ENCODE results near the gene AGPAT1.
A peak's percentile ranks its signal among the peaks of the same experiment; 100 is the strongest.

AGPAT1 gene

DNA sequence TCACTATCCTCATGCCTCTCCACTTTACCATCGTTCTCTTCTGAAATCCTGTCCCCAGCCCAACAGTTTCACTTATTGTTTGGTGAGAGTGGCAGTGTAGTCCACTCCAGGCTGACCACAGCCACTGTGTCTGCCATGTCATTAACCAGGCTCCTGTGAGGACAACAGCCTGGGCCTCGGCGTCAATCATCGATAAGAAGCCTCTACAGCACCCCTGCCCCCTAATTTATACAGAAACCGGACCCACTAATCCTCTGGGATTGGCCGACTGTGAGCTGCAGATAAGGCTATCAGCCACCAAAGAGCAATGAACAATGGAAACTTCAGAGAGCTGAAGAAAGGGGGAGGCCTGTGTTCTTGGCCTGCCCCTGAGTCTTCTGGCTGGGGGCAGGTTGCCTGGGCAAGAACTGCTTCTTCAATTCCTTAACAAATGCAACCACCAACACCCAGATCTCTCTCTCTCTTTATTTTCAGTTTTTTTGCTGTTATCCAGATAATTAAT, 8.1 kb downstream of the AGPAT1 start:
- DNase-seq: no peak

DNA sequence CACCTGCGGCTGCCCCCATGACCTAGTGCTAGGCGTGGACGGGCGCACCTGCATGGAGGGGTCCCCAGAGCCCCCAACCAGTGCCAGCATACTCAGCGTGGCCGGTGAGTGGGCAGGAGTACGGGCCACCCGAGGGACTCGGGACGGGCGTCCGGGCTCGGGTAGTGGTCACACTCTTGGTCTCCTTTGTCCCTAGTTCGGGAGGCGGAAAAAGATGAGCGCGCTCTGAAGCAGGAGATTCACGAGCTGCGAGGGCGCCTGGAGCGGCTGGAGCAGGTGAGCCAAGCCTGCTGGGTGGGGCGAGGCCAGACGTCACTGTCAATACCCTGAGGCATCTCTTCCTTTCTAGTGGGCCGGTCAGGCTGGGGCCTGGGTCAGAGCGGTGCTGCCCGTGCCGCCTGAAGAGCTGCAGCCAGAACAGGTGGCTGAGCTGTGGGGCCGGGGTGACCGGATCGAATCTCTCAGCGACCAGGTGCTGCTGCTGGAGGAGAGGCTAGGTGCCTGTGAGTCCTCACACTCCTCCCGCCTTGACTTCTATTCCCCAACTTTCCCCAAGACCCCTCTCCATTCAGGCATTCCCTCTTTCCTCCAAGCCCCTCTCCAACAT, 8.6 kb downstream of the AGPAT1 start:
- peak; percentile 70 for DNase-seq

DNA sequence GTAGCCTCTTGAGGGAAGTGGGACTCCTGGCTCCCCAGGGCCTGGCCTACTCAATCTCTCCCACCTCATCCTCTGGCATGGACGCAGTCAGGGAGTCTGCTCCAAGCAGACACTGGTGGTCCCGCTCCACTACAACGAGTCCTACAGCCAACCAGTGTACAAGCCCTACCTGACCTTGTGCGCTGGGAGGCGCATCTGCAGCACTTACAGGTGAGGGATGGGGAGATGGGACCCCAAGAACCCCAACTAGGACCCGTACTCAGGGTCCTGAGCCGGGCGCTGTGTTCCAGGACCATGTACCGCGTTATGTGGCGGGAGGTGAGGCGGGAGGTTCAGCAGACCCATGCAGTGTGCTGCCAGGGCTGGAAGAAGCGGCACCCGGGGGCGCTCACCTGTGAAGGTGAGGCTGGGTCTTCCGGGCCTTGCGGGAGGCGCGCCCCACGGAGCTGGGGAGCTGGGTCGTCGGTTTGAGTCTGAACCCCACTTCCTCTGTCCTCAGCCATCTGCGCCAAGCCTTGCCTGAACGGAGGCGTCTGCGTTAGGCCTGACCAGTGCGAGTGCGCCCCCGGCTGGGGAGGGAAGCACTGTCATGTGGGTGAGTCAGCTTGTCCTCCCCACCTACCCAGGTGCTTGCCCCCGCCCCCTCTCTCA, 9.3 kb downstream of the AGPAT1 start:
- DNase-seq: peak; percentile 79

DNA sequence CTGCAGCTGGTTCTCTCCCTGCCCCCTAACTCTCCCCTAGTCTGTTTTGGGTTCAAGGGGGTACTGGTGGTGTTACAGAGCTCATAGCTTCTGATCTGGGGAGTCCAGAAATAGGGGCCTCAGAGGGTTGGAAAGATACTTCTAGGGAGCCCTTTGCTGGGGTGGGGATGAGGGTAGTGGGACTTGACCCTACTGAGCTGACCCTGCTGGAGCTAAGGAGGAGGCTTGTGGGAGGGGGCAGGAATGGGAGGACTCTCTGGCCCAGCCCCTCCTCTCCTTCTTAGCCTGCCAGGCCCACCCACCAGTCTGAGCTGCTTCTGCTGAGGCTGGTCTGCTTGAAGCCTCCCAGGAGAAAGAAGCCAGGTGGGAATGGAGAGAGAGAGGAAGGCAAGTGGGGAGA, 11.6 kb downstream of the AGPAT1 start, which contains the start of gene EGFL8:
Gene EGFL8, plus strand, starts transcription at position 301 of the 400 bp plus-strand sequence. CDS start 1,571 bp downstream, outside the sequence.
- DNase-seq: no peak

DNA sequence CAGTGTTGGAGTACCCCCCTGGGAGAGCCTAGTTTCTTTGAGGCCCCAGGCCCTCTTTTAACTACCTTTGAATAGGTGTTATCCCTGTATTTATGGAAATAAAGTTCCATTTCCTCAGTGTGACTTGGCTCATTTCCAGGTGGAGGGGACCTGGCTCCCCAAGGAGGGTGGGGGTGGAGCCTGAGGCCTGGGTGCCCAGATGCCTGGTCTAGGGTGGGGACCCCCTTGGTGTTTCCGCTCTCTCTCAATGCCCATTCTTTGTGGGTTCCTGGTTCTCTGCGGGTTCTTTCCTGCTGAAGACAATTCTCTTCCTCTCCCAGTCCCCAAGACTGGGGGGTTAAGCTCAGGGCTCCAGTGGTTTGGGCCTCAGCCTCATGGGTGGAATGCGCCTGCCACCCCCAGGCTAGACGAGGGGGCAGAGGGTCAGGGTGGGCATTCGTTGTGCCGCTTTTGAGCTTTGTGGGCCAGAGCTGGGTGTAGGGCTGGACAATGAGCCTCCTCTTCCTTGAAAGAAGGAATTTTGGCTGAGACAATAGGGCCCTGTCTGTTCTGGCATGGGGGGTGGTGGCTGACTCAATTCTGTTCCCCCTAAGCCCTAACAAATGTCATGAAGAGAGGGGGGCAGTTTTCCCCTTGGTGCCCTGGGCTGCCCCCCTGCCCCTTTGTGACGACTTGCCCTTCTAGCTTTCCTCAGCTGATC, 12.2 kb downstream of the AGPAT1 start:
- no peak for DNase-seq

DNA sequence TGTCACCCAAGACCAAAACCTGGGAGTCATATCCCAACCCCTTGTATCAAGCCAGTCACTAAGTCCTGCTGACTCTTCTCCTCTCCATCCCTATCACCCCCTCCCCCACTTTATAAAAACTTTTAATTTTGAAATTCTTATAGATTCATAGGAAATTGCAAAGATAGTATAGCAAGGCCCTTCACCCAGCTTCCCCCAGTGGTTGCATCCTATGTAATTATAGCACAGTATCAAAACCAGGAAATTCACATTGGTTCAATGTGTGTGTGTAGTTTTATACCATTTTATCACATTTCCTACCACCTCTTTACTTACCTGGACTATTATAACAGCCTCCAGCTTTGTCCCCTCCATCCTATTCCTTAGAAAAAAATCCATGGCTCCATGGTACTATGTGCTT, 17.8 kb downstream of the AGPAT1 start:
- DNase-seq: no peak

DNA sequence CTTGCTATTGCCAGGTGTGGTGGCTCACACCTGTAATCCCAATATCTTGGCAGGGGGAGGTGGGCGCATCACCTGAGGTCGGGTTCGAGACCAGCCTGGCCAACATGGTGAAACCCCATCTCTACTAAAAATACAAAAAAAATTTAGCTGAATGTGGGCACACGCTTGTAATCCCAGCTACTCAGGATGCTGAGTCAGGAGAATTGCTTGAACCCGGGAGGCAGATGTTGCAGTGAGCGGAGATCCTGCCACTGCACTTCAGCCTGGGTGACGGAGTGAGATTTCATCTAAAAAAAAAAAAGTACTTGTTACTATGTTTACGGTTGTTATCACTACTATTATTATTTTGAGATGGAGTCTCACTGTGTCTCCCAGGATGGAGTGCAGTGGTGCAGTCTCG, 19.0 kb downstream of the AGPAT1 start:
- DNase-seq: no peak

DNA sequence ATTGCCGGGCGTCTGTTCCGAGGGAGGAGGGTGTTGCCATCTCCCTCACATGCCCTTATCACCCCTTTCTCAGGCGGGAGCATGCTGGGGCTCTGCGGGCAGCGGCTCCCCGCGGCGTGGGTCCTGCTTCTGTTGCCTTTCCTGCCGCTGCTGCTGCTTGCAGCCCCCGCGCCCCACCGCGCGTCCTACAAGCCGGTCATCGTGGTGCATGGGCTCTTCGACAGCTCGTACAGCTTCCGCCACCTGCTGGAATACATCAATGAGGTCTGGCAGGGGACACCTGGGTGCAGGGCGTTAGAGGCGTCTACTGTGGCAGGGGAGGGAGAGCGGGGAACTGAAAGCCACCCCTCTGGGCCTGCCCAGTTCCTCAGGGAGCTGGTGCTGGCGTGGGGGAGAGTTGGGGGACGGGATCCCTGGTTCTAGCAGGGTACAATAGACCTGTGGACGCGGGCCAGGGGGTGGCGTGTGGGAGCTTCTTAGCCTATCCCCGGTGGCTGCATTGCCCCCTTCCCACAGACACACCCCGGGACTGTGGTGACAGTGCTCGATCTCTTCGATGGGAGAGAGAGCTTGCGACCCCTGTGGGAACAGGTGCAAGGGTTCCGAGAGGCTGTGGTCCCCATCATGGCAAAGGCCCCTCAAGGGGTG, 21.2 kb downstream of the AGPAT1 start:
- peak; percentile 86 for DNase-seq

DNA sequence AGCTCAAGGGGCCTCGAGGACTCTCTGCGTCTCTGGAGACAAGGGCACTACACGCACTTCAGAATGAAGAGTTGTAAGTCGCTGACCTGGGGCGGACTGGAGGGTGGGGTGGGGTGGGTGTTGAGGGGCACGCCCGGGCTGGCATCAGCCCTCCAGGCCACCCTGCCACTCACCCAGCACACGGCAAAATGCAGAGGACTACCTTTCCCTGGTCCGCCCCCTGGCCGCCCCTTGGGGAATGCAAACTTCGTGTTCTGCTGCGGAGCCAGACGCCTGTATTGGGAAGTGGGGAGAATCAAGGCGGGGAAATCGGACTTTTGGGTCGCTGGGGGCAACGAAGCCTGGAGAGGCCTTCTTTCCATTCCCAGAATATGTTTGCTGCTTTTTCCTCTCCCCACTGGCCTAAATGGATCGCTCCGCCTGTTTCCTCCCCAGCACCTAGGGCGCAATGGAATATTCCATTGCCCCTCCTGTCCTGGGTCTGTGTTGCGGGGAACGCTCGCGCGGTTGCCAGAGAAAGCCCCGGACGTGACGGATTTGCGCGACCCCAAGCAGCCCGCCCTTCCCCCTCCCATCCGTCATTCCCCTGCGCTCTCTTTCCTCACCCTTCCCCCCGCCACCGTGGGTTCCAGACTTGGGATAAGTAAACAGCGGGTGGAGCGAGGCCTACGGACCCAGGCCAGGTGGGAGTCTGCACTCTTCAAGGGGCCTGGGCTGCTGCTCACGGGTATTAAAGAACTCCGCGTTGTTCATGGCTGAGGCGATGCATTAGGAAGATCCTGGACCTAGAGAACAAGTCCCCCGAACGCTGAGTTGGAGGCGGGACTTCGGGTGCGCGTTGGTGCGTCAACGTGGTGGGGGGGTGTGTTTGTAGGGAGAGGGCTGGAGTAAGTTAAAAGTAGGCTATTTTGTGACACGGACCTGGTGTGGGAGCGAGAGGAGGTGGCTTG, 22.0 kb downstream of the AGPAT1 start, which contains the start of gene PPT2:
Gene PPT2, plus strand, starts transcription at position 578 of the 950 bp plus-strand sequence. CDS start 454 bp downstream, outside the sequence.
- DNase-seq: peak; percentile 94

- DNase-seq: peak; percentile 93
Observed at GRCh38 chr6:32152769-32153563, 22.9 kb downstream of the AGPAT1 start.

GRCh38 chr6:32151863-32152768, 23.8 kb downstream of the AGPAT1 start, which contains the start of gene PRRT1:
TSS of gene PRRT1 (minus strand) at chr6:32151939. CDS start at chr6:32151827, 112 bp downstream.
- no peak for DNase-seq

DNA sequence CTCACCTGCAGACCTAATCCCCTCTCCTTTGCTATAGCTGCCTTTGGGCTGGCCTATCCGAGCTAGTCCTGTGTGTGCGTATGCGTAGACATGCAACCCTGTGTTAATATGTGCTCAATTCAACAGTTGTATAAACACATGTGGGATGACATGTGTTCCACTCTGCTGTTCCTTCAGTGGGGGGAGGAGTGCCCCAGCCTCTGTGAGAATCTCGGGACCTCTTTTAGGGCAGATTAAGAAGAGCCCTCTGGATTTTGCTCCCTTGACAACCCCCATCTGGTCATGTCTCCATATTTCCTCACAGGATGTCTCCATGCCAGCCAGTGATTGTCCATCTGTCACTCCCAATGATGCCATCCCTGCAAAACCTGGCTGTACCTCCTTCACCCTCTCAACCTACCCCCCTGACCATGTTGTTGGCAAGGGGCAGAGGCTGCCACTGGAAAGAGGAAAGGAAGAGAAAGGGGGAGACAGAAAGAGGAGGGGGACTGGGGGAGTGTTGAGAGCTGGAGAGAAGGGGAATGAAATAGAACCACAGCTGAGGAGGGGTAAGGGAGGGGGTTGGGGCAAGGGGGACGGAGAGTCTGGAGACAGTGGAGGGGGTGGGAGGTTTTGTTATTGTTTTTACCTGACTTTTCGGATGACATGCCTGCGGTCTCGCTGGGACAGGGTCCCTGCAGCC, 24.6 kb downstream of the AGPAT1 start:
- no peak for DNase-seq

DNA sequence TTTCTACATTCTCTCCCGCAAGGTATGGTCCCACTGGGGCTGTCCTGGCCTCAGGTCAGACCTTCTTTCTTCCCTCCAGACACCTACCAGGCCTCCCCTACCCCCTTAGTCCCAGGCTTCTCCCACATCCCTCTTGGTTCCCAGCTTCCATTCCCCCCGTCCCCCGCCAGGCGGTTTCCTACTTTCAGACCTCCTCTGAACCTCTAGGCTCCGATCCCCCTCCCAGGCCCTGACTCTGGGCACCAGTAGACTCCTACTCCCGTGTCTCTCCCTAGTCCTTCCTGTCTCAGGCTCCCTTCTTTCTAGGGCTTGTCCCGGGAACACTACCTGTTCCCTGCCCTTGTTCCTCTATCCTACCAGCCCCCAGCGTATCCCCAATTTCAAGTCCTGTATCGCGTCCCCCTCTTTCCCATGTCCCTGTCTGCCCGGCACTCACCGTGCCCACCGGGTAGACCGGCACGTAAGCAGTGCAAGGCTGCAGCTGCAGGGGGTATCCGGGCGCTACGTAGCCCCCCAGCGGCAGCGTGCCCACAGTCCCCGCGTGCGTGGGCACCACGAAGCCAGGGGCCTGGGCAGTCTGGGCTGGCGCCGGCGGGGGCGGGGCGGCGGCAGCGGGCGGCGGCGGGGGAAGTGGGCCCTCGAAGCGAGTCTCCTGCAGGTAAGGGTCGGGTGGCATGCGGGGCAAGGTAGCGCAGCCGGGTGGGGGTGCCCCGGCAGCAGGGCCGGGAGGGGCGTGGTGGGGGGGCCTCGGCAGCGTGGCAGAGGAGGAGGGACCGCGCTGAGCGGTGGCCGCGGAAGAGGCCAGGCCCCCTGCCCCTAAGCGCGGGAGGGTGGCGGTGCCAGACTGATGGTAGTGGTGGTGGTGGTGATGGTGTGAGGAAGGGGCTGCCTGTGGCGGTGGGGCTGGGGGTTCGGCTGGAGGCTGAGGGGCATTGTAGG, 25.7 kb downstream of the AGPAT1 start:
- DNase-seq: peak; percentile 55

DNA sequence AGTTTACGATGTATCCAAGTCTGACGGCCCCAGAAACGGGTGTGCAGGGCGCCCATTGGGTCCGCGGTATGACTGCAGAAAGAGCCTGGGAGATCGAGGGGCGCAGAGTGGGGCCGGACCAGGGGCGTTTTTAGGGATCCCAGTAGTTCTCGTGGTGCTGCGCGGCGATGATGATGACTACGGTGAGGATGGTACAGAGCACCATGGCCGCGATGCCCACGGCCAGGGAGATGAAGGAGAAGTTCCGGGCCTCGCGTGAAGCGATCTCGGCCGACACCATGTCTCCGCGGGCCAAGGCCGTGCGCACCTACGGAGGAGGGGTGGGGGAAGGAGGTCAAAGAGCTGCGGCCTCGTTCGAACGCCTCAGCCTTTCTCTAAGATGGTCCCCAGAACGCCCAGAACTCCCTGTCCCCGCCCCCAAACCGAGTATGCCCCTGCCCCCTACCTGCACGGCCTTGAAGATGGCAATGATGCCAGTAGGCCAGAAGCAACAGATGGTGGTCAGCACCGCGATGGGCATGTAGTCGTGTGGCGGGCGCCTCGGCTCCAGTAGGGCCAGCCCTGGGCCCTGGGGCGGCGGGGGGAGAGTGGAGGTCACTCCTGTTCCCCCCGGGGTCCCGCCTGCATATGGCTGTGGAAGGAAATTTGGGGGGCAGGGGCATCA, 26.7 kb downstream of the AGPAT1 start:
- DNase-seq: no peak

- peak; percentile 70 for DNase-seq
Observed at GRCh38 chr6:32148289-32149091, 27.4 kb downstream of the AGPAT1 start.

DNA sequence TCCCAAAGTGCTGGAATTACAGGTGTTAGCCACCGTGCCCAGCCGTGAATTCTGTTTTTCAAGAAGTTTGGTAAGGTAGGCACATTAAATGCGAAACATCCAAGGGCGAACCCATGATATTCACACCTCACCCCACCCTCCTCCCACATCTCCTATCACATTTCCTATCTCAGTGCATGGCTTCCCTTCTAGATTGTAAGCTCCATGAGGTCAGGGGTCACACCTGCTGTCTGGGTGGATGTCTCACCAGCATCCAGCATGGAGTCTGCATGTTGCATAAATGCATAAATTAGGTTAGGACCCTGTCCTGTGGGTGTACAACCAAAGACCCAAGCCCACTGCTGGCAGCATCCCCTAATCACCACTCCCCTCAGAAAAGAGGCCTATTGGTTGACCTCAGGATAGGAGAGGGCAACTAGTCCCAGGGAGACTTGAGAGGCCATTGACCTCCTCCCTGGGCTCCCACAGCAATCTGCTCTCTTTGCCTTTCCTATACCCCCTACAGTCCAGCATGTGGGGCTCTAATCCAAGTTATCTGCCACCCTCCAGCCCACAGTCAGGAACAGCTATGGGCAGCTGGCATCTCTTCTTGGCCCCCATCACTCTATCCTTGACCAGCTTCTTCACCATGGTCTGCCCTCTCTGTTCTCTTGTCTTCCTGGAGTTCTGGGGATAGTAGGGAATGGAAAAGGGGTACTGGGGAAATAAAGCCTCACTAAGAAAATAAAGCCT, 28.3 kb downstream of the AGPAT1 start:
- DNase-seq: no peak

All from islet precursor cell (in vitro differentiated cells).